Measurements from ENCODE around the gene EID1.

GRCh38 chr15:48916721-48917120 lies 38.8 kb downstream of the EID1 start:
- TF ChIP-seq CTCF (IDR thresholded peaks at IDR 0.05; ENCODE audit: extremely low read depth in 1 of 2, insufficient read depth in 1 of 2, low read depth in 1 of 2, low read length in 2 of 2) (no peak), POLR2A (IDR thresholded peaks at IDR 0.05; ENCODE audit: low read depth, low read length) (no peak), GATA2 (IDR thresholded peaks at IDR 0.05; ENCODE audit: insufficient read depth, insufficient read length, low read depth, low read length) (no peak), MAX (IDR thresholded peaks at IDR 0.05; ENCODE audit: insufficient read depth, insufficient read length) (no peak), FOS (IDR thresholded peaks at IDR 0.05; ENCODE audit: borderline replicate concordance, insufficient read depth, low read length) (no peak), POLR2AphosphoS5 (IDR thresholded peaks at IDR 0.05; ENCODE audit: insufficient read depth, low read depth, low read length) (no peak), EZH2 (IDR thresholded peaks at IDR 0.05; ENCODE audit: borderline replicate concordance, low read depth, low read length, severe bottlenecking) (no peak), JUN (IDR thresholded peaks at IDR 0.05; ENCODE audit: borderline replicate concordance, insufficient read depth, insufficient read length, low read depth) (no peak)
